Measurements from ENCODE around the gene MTMR12. TPM values are rescaled to one million over a fixed set of nuclear protein-coding genes. Genes with fewer than 3 reads are reported as not detected.
A peak's percentile ranks its signal among the peaks of the same experiment; 100 is the strongest.

Gene MTMR12
- total and polyA plus RNA-seq, 7 experiments from 2014 or later = 12.4 to 28.2 (median 23.8) TPM

DNA sequence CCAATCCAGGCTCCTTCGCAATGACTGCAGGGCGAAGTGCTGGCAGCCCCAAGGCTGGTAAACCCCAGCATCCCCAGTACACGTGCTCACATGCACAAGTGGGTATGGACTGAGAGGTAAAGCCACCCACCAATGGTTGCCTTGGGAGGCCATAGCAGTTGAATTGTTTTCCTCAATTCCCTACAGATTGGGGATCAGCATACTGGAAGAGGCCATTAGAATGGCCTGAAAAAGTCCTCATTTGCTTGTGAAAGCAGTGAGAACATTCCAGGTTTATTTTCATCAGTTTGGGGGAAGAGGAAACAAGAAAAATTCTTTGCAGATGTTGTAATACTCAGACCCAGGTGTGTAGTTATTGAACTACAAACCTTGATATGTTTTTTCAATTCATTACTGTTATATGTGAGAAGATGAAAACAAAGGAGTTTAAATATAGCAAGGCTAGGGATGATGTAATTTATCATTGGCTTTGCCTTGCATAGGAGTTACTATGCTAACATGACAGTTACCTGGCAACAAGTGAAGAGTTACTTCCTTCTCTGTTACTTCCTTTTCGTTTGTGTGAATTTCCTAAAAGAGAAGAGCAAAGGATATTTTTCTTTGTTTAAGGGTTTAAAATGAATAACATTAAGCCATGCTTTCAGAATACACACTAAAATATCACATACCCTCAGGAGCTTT lies 36.4 kb downstream of the MTMR12 start:
- Mint-ChIP-seq H3K4me1 (peaks cover 15 to 54% (median 45%) of the 10 kb centered on the region in 7 donors), H3K36me3 (peaks cover 11 to 45% (median 18%) of the 10 kb centered on the region in 5 donors), H3K4me3 (peak overlapping the region in 8 of 10 donors; percentile 15 to 57 (median 43)), H3K27me3 (no peaks in the 10 kb centered on the region), H3K9me3 (peaks cover 0 to 4% (median 0%) of the 10 kb centered on the region in 11 donors), H3K27ac (peak overlapping the region; percentile 41 to 91 (median 75))
- intact Hi-C loops (cut with micrococcal nuclease) = loop anchor here (2.0 to 5.0 kb wide), 3 partner anchors 20 to 51 kb away; partner anchors contain the start of gene MTMR12 (in 1 of the 2)
- ChIA-PET CTCF (no interaction called here), POLR2A (no interaction called here)
- H3K4me1 ChIP-seq (ENCODE audit: control insufficient read depth in 2 of 2, insufficient read depth in 2 of 2, low read length in 2 of 2) = peaks cover 7 to 16% of the 10 kb centered on the region in 2 donors
- H3K27ac ChIP-seq (ENCODE audit: low read depth, low read length) = no peak overlapping the region
- no peaks in the 10 kb centered on the region for H3K27me3 ChIP-seq (ENCODE audit: control insufficient read depth in 2 of 2, insufficient read depth in 2 of 2, low read length in 2 of 2)
- H3K9me3 ChIP-seq (ENCODE audit: control insufficient read depth in 2 of 3, low read length in 3 of 3) = no peaks in the 10 kb centered on the region
- peaks cover 7 to 33% (median 9%) of the 10 kb centered on the region in 3 experiments for H3K36me3 ChIP-seq (ENCODE audit: control insufficient read depth in 2 of 3, insufficient read depth in 3 of 3, low read length in 3 of 3)
- ATAC-seq (peak; percentile 87), DNase-seq (peak in 5 of 9 donors; percentile 6 to 44 (median 33))
- no peak overlapping the region for H3K4me3 ChIP-seq (ENCODE audit: low read length)

DNA sequence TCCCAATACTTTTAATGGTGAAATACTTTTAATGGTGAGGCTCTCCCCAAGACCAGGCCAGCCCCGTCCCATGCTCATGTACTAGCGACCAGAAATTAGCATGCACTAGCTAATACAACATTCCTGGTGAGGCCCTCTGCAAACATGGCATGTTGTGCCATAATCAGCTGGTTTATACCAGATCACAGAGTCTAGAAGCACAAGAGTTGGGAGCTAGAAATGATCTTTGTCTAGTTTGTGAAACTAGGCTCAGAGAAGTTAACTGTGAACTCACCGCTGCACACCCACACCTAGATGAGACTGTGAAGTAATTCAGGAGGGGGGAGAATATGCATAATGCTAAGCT lies 37.4 kb downstream of the MTMR12 start:
- intact Hi-C loops (cut with micrococcal nuclease) = loop anchor here in 1 of 2 donors (5.0 kb wide), 1 partner anchor 52 kb away; no protein-coding TSS in a partner anchor
- ChIA-PET POLR2A (no interaction called here), CTCF (no interaction called here)
- peak overlapping the region in 1 of 10 donors; percentile 5 for H3K4me3 Mint-ChIP-seq
- no peak overlapping the region for H3K27ac ChIP-seq (ENCODE audit: low read depth, low read length)
- H3K4me1 Mint-ChIP-seq = peaks cover 11 to 45% (median 39%) of the 10 kb centered on the region in 7 donors
- ATAC-seq = no peak
- H3K4me3 ChIP-seq (ENCODE audit: low read length) = no peak overlapping the region
- H3K4me1 ChIP-seq (ENCODE audit: control insufficient read depth in 2 of 2, insufficient read depth in 2 of 2, low read length in 2 of 2) = peaks cover 7 to 15% of the 10 kb centered on the region in 2 donors
- no peaks in the 10 kb centered on the region for H3K27me3 ChIP-seq (ENCODE audit: control insufficient read depth in 2 of 2, insufficient read depth in 2 of 2, low read length in 2 of 2)
- H3K9me3 ChIP-seq (ENCODE audit: control insufficient read depth in 2 of 3, low read length in 3 of 3) = no peaks in the 10 kb centered on the region
- peaks cover 12 to 42% (median 21%) of the 10 kb centered on the region in 5 donors for H3K36me3 Mint-ChIP-seq
- H3K27ac Mint-ChIP-seq = peak overlapping the region in 8 of 9 donors; percentile 34 to 79 (median 58)
- DNase-seq = no peak
- peaks cover 7 to 42% (median 16%) of the 10 kb centered on the region in 3 experiments for H3K36me3 ChIP-seq (ENCODE audit: control insufficient read depth in 2 of 3, insufficient read depth in 3 of 3, low read length in 3 of 3)
- no peaks in the 10 kb centered on the region for H3K9me3 Mint-ChIP-seq
- H3K27me3 Mint-ChIP-seq = no peaks in the 10 kb centered on the region

DNA sequence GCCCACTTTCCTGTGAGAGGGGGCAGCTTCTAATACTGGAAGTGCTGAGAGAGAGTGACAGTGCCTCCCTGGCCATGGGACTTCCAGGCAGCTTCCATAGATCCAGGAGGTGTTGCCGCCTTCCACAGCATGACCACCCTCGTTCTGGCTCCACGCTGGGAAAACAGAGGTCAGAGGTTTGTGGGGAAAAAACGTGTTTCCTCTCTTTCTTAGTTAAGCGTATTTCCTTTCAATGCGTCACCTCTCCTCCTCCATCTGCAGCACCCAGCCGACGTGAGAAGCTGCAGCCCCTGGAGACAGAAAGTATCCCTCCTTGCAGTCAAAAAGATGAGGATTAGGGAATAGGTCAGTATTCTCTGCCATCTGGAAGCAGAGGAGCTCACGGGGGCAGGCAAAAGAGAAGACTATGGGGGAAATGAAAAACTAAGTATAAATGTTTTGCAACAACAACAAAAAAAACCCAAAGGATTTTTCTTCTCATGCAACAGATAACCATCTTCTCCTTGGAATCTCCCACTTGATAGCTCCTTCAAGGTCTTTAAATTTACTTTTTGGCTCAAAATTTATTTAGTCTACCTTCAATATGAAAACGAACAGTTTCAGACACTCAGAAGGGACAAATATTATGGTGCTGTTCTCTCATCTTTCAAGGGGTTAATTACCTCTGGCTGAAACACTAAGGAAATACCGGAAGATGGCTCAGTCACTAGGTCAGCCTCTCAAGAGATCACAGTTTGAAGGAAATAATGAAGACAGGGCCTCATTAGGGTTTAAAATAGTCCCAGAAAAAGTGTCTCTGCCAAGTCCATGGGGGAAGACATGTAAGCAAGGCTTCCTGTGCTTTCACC lies 38.0 kb downstream of the MTMR12 start:
- Mint-ChIP-seq H3K9me3 (no peaks in the 10 kb centered on the region), H3K36me3 (peaks cover 12 to 43% (median 26%) of the 10 kb centered on the region in 5 donors), H3K27ac (peak overlapping the region in 4 of 9 donors; percentile 4 to 55 (median 43)), H3K27me3 (no peaks in the 10 kb centered on the region), H3K4me3 (no peak overlapping the region), H3K4me1 (peaks cover 11 to 40% (median 34%) of the 10 kb centered on the region in 7 donors)
- DNase-seq = no peak
- ChIA-PET CTCF (no interaction called here), POLR2A (interaction anchor here (0.6 kb wide), 1 partner anchor 103 kb away, joined by 4 read pairs; no protein-coding TSS in a partner anchor)
- Histone ChIP-seq H3K36me3 (ENCODE audit: control insufficient read depth in 2 of 3, insufficient read depth in 3 of 3, low read length in 3 of 3) (peaks cover 9 to 48% (median 21%) of the 10 kb centered on the region in 3 experiments), H3K9me3 (ENCODE audit: control insufficient read depth in 2 of 3, low read length in 3 of 3) (no peaks in the 10 kb centered on the region), H3K27ac (ENCODE audit: low read depth, low read length) (no peak overlapping the region), H3K4me3 (ENCODE audit: low read length) (no peak overlapping the region), H3K4me1 (ENCODE audit: control insufficient read depth in 2 of 2, insufficient read depth in 2 of 2, low read length in 2 of 2) (peaks cover 7 to 10% of the 10 kb centered on the region in 2 donors), H3K27me3 (ENCODE audit: control insufficient read depth in 2 of 2, insufficient read depth in 2 of 2, low read length in 2 of 2) (no peaks in the 10 kb centered on the region)
- no peak for ATAC-seq
- intact Hi-C loops (cut with micrococcal nuclease) = loop anchor here in 1 of 2 donors (5.0 kb wide), 1 partner anchor 53 kb away; no protein-coding TSS in a partner anchor

DNA sequence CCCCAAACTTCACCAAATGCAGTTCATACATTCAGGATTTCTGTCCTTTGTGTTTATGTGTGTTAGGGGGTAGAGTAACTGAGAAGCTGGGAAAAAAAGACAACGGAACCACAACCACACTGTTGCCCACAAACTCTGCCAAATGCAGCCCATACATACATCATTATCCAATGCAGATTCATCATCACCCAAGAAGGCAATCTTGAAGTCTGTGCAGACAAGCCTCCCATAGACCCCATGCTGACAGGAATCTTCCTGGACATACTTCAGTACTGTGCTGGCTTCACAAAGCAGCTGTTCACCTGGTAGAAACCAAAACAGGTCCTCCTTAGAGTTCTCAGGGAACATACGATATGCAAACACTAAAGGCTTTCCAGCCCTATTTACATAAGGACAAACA lies 38.9 kb downstream of the MTMR12 start:
- POLR2A ChIA-PET = interaction anchor here (0.6 kb wide), 2 partner anchors 27 to 102 kb away, joined by 3 to 4 read pairs; no protein-coding TSS in a partner anchor

DNA sequence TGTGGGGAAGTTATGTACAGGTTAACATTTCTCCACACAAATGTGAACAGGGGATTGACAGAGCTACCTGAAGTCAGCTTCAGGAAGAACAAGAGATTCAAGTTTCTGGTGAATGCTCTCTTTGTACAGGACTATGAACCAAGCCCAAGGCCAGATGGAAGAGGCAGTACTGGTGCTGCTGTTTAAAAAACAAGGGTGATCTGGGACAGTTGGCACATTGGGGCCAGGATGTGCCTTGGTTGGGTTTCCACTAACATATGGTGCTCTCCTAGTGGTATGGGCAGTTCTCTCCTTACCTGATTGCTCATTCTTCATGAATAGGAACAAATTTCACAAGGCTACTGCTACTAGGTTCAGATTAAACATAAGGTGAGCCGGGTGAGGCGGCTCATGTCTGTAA lies 40.0 kb downstream of the MTMR12 start:
- peaks cover 12 to 47% (median 34%) of the 10 kb centered on the region in 5 donors for H3K36me3 Mint-ChIP-seq
- Histone ChIP-seq H3K4me1 (ENCODE audit: control insufficient read depth in 2 of 2, insufficient read depth in 2 of 2, low read length in 2 of 2) (peaks cover 0 to 1% of the 10 kb centered on the region in 2 donors), H3K4me3 (ENCODE audit: low read length) (no peak overlapping the region), H3K36me3 (ENCODE audit: control insufficient read depth in 2 of 3, insufficient read depth in 3 of 3, low read length in 3 of 3) (peaks cover 13 to 64% (median 25%) of the 10 kb centered on the region in 3 experiments), H3K27me3 (ENCODE audit: control insufficient read depth in 2 of 2, insufficient read depth in 2 of 2, low read length in 2 of 2) (no peaks in the 10 kb centered on the region), H3K27ac (ENCODE audit: low read depth, low read length) (no peak overlapping the region), H3K9me3 (ENCODE audit: control insufficient read depth in 2 of 3, low read length in 3 of 3) (no peaks in the 10 kb centered on the region)
- DNase-seq (no peak), ATAC-seq (no peak)
- no peaks in the 10 kb centered on the region for H3K27me3 Mint-ChIP-seq
- POLR2A ChIA-PET = no interaction called here
- H3K4me3 Mint-ChIP-seq = no peak overlapping the region
- H3K27ac Mint-ChIP-seq = peak overlapping the region in 1 of 9 donors; percentile 28
- H3K4me1 Mint-ChIP-seq = peaks cover 5 to 22% (median 18%) of the 10 kb centered on the region in 7 donors
- H3K9me3 Mint-ChIP-seq = no peaks in the 10 kb centered on the region
- intact Hi-C loops (cut with micrococcal nuclease) = no loop called here
- CTCF ChIA-PET = interaction anchor here (0.7 kb wide), 1 partner anchor 223 kb away, joined by 3 read pairs; no protein-coding TSS in a partner anchor

More for the DNA sequence above, 38.9 kb downstream of the MTMR12 start:
- H3K9me3 Mint-ChIP-seq = no peaks in the 10 kb centered on the region
- H3K27ac Mint-ChIP-seq = no peak overlapping the region
- DNase-seq (no peak), ATAC-seq (no peak)
- H3K27me3 Mint-ChIP-seq = no peaks in the 10 kb centered on the region
- no peak overlapping the region for H3K4me3 Mint-ChIP-seq
- peaks cover 12 to 44% (median 27%) of the 10 kb centered on the region in 5 donors for H3K36me3 Mint-ChIP-seq
- CTCF ChIA-PET = no interaction called here
- Histone ChIP-seq H3K9me3 (ENCODE audit: control insufficient read depth in 2 of 3, low read length in 3 of 3) (no peaks in the 10 kb centered on the region), H3K27ac (ENCODE audit: low read depth, low read length) (no peak overlapping the region), H3K36me3 (ENCODE audit: control insufficient read depth in 2 of 3, insufficient read depth in 3 of 3, low read length in 3 of 3) (peaks cover 13 to 54% (median 21%) of the 10 kb centered on the region in 3 experiments), H3K4me1 (ENCODE audit: control insufficient read depth in 2 of 2, insufficient read depth in 2 of 2, low read length in 2 of 2) (peaks cover 7 to 9% of the 10 kb centered on the region in 2 donors), H3K27me3 (ENCODE audit: control insufficient read depth in 2 of 2, insufficient read depth in 2 of 2, low read length in 2 of 2) (no peaks in the 10 kb centered on the region), H3K4me3 (ENCODE audit: low read length) (no peak overlapping the region)
- H3K4me1 Mint-ChIP-seq = peaks cover 11 to 32% (median 26%) of the 10 kb centered on the region in 7 donors
- intact Hi-C loops (cut with micrococcal nuclease) = no loop called here

DNA sequence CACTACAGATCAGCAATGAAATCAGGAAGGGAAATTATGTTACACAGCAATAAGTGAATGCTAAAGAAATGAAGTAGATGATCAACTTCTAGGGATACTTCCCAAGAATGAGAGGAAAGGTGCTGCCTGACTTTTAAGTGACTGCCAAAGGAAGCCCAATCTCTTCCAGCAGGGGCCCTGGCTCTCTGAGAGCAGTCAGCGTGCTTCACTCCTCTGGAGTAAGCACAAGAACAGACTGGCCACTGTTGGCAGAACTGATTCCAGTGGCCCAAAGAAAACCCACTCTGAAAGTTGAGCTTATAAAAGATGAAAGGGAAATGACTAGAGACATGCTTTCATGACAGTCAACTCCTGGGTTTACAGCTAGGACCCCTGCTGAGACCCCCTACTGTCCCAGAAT lies 41.8 kb downstream of the MTMR12 start:
- Mint-ChIP-seq H3K9me3 (no peaks in the 10 kb centered on the region), H3K4me1 (peaks cover 0 to 6% (median 4%) of the 10 kb centered on the region in 7 donors), H3K4me3 (no peak overlapping the region), H3K27ac (peak overlapping the region in 1 of 9 donors; percentile 45), H3K27me3 (no peaks in the 10 kb centered on the region), H3K36me3 (peaks cover 12 to 53% (median 34%) of the 10 kb centered on the region in 5 donors)
- no peaks in the 10 kb centered on the region for H3K9me3 ChIP-seq (ENCODE audit: control insufficient read depth in 2 of 3, low read length in 3 of 3)
- H3K4me1 ChIP-seq (ENCODE audit: control insufficient read depth in 2 of 2, insufficient read depth in 2 of 2, low read length in 2 of 2) = no peaks in the 10 kb centered on the region
- CTCF ChIA-PET = interaction anchor here (1.4 kb wide), 1 partner anchor 37 kb away, joined by 3 read pairs; no protein-coding TSS in a partner anchor
- no peak for ATAC-seq
- intact Hi-C loops (cut with micrococcal nuclease) = no loop called here
- POLR2A ChIA-PET = interaction anchor here (0.6 kb wide), 1 partner anchor 114 kb away, joined by 4 read pairs; no protein-coding TSS in a partner anchor
- H3K27ac ChIP-seq (ENCODE audit: low read depth, low read length) = no peak overlapping the region
- H3K27me3 ChIP-seq (ENCODE audit: control insufficient read depth in 2 of 2, insufficient read depth in 2 of 2, low read length in 2 of 2) = no peaks in the 10 kb centered on the region
- peaks cover 16 to 75% (median 25%) of the 10 kb centered on the region in 3 experiments for H3K36me3 ChIP-seq (ENCODE audit: control insufficient read depth in 2 of 3, insufficient read depth in 3 of 3, low read length in 3 of 3)
- H3K4me3 ChIP-seq (ENCODE audit: low read length) = no peak overlapping the region
- no peak for DNase-seq
